Measurements from ENCODE around the gene MRPS25. TPM values are rescaled to one million over a fixed set of nuclear protein-coding genes. Genes with fewer than 3 reads are reported as not detected.
A peak's percentile ranks its signal among the peaks of the same experiment; 100 is the strongest.

Gene MRPS25
- total and polyA plus RNA-seq, 9 of the 15 experiments (the other 6 are each of a cell fraction or from before 2014, with no cell fraction given) = 34.3 to 129 (median 78.2) TPM

- TF ChIP-seq ZBTB11 (CRISPR knock-in tag; IDR thresholded peaks at IDR 0.05) (peak in 1 of 3 experiments; percentile 75; a peak in 2 of 6 replicates), HDAC1 (IDR thresholded peaks at IDR 0.05) (peak in 1 of 2 experiments; percentile 79; a peak in 2 of 4 replicates), CCNT2 (IDR thresholded peaks at IDR 0.05; ENCODE audit: borderline replicate concordance, extremely low read depth, insufficient read length, low read depth, low read length) (peak; percentile 92), ZNF57 (CRISPR knock-in tag; IDR thresholded peaks at IDR 0.05) (no peak), SRSF7 (optimal IDR thresholded peaks at IDR 0.05; ENCODE audit: low read depth, low read length) (no peak), TOE1 (IDR thresholded peaks at IDR 0.05; ENCODE audit: borderline replicate concordance) (peak; percentile 65), TOE1 (CRISPR knock-in tag; IDR thresholded peaks at IDR 0.05; ENCODE audit: borderline replicate concordance, low read depth) (no peak; the same call in 1 of the 2 replicates), ZNF316 (IDR thresholded peaks at IDR 0.05) (no peak), OTX1 (CRISPR knock-in tag; IDR thresholded peaks at IDR 0.05) (no peak), ZNF23 (CRISPR knock-in tag; IDR thresholded peaks at IDR 0.05) (peak; percentile 59; the same call in 1 of the 2 replicates), REST (IDR thresholded peaks at IDR 0.05; ENCODE audit: borderline replicate concordance) (peak; percentile 26; the same call in 1 of the 2 replicates), REST (CRISPR knock-in tag; IDR thresholded peaks at IDR 0.05; ENCODE audit: low read depth) (no peak), TAL1 (IDR thresholded peaks at IDR 0.05) (peak; percentile 99), POLR3G (IDR thresholded peaks at IDR 0.05; ENCODE audit: extremely low read depth, insufficient read length, insufficient replicate concordance) (no peak), ESRRB (CRISPR knock-in tag; IDR thresholded peaks at IDR 0.05; ENCODE audit: borderline replicate concordance) (no peak)
Observed at GRCh38 chr3:15052335-15053242, 12.5 kb downstream of the MRPS25 start (continued).

Measured in K562 (cell line).